HG02798 (cell line): ENCODE data around the gene UBQLN4.

Source experiments
- ATAC-seq: cut with Tn5 transposase; IDR thresholded peaks from one replicate; pipeline ENCODE4 v1.9.1; 2021; ENCODE audit warnings: mild to moderate bottlenecking; ENCODE audit not compliant: unreplicated experiment, poor library complexity

The UBQLN4 gene

GRCh38 chr1:156020293-156021092, 33.1 kb downstream of the UBQLN4 start, which contains the start of gene SSR2:
Gene SSR2, minus strand, starts transcription at chr1:156020951. Its CDS starts 784 bp downstream, at chr1:156020167.
- peak; percentile 99 for ATAC-seq

GRCh38 chr1:156019946-156020292, 33.7 kb downstream of the UBQLN4 start:
- ATAC-seq: no peak

- ATAC-seq: no peak
These were observed 38.8 kb downstream of the UBQLN4 start for GRCh38 chr1:156014829-156015228.

- ATAC-seq: peak; percentile 68
These were observed 41.4 kb downstream of the UBQLN4 start for GRCh38 chr1:156012051-156012817.

- no peak for ATAC-seq
These were observed 44.2 kb downstream of the UBQLN4 start for GRCh38 chr1:156009404-156009803.

- ATAC-seq: no peak
These were observed 46.8 kb downstream of the UBQLN4 start for GRCh38 chr1:156006666-156007376.

GRCh38 chr1:156004843-156005584, 48.6 kb downstream of the UBQLN4 start:
- no peak for ATAC-seq

- ATAC-seq: no peak
These were observed 49.7 kb downstream of the UBQLN4 start for GRCh38 chr1:156003923-156004188.

GRCh38 chr1:156002188-156002911, 51.2 kb downstream of the UBQLN4 start:
- no peak for ATAC-seq

GRCh38 chr1:156001662-156002171, 51.9 kb downstream of the UBQLN4 start:
- no peak for ATAC-seq

GRCh38 chr1:156001021-156001661, 52.5 kb downstream of the UBQLN4 start:
- no peak for ATAC-seq

- ATAC-seq: no peak
These were observed 53.6 kb downstream of the UBQLN4 start for GRCh38 chr1:155999964-156000363.

GRCh38 chr1:155996166-155996565, 57.4 kb downstream of the UBQLN4 start:
- ATAC-seq: no peak

GRCh38 chr1:155993595-155993994, 60.0 kb downstream of the UBQLN4 start:
- no peak for ATAC-seq

- no peak for ATAC-seq
These were observed 63.4 kb downstream of the UBQLN4 start for GRCh38 chr1:155990005-155990739.

GRCh38 chr1:155989242-155990004, 64.2 kb downstream of the UBQLN4 start:
- peak; percentile 79 for ATAC-seq
